Stimulated activated CD4-positive, alpha-beta T cell treated with anti-CD3 and anti-CD28 coated beads, Interleukin-4, amount 100 ng/mL, for 1 hour (primary cell): ENCODE results near the gene RPL36A.

Experiments used
- DNase-seq: peaks from one replicate; pipeline ENCODE4 v3.0.0-alpha.2; 2020

Gene RPL36A

DNA sequence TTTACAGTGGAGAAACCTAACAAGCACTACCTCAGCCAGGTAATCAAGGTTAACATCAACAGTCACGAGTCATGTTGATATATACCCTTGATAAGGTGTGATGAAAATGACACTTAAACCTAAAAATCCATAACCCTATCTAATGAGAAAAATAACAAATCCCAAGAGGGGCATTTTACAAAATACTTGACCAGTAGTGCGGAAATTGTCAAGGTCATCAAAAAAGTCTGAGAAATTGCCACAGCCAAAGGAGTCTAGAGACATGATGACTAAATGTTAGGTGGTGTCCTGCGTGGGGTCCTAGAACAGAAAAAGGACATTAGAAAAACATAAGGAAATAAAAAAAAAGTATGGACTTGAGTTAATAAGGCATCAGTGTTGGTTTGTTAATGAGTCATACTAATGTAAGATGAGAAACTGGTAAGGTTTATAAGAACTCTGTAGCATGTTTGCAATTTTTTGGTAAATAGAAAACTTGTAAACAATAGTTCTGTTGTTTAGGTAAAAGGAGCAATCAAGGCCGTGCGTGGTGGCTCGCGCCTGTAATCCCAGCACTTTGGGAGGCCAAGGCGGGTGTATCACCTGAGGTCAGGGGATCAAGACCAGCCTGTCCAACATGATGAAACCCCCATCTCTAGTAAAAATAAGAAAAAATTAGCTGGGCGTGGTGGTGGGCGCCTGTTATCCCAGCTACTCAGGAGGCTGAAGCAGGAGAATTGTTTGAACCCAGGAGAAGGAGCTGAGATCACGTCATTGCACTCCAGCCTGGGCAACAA lies 2.9 kb downstream of the RPL36A start:
- no peak for DNase-seq

- no peak for DNase-seq
Observed at GRCh38 chrX:101394372-101394771, 3.6 kb downstream of the RPL36A start.

DNA sequence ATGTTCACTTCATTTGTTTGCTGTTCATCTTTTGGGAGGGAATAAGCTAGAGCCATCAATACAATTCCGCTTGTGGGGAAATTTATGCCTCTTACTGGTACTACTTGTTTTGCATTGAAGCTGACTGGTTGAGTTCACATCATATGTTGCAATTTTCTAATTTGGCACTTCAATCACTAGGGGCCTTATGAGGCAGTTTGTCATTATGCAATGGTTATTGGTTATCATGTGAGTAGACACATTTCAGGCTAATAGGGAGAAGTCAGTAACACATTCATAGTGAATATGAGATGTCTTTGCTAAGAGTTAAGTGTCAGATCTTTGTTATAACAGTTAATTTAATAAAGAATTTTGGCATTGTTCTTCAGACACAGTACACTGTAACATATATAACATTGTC lies 5.0 kb downstream of the RPL36A start:
- no peak for DNase-seq

DNA sequence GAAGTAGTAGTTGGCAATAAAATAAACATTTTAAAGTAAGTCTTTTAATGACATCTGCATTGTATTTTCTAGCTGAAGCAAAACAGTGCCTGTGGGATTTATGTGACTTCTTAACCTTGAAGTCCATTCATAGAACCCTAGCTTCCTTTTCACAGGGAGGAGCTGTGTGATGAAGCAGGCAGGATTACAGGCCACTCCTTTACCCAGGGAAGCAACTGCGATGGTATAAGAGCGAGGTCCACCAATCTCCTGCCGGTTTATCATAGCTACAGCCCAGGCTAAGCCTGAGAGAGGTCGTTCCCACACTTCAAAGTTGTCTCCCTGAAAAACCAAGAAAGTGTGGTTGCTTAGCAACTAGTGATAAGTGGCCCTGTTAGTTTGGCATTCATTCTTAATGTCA lies 7.0 kb downstream of the RPL36A start:
- no peak for DNase-seq

DNA sequence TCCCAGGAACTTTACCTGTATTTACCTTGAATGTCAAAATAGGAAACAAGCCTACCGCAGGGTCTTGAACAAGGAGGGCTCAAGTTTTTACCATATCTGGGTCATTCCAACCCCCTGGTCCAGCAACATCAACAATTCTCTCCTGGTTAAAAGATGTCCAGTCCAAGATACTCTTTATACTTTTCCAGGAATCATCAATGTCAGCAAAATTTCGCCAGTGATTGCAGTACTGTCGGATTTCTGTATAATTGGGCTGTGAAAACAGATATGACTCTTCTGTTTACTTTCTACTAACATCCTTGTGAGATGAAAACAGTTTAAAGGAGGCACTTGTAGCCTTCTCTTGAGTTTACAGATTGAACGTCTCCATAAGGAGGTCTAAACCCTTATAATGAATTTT lies 7.9 kb downstream of the RPL36A start:
- no peak for DNase-seq

DNA sequence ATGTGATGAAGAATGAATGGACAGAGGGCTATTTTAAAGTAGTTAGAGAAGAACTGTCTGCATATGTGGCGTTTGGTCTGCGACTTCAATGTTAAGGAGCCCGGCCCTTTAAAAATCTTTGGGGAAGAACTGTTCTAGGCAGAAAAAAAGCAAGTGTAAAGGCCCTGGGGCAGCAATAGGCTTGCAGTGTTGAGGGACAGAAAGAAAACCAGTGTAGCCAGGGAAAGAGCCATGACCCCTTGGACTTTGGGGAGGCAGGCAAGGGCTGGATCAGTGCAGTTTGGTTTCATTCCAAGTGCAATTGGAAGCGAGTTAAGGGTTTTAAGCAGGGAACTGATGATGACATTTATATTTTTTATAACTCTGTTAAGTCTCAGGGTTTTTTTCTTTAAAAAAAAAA lies 9.0 kb downstream of the RPL36A start:
- DNase-seq: no peak

GRCh38 chrX:101407167-101407747 lies 16.4 kb downstream of the RPL36A start:
- no peak for DNase-seq

DNA sequence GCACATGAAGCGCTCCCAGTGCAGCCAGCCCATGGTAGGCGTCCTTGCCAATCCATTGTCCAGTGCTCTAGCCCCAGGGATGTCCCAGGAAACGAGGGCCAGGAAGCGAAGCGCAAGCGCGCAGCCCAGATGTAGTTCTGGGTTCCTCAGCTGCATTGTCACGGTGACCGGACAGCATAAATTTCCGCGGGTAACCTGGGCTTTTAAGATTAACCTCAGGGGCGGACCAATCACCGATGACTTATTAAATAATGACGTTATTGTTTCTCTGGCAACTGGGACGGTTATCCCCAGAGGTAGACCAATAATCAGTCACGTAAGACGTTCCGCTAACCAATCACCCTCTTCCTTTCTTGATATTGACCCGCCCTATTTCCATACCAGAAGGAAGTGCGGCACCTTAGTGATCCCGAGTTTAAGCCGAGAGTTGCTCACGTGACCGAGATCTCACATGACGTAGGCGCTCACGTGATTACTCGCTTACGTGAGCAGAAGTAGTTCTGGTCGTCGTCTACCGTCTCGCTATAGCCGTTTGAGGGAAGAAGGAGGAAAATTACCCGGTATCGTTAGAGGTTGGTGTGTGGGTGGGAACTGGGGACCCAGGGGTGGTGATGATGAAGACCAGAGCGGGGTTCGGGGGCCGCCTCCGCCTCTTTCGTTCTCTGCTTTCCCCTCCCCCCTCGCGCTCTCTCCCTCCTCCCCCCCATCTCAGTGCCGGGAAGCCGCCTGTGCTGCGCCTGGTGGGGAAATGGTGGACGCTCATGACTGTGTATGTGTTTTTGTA lies 17.1 kb downstream of the RPL36A start, which contains the start of the genes GLA and HNRNPH2:
TSS of gene GLA (minus strand) at position 178 of the 784 bp plus-strand sequence. CDS start at position 156, 22 bp downstream.
TSS of gene HNRNPH2 (plus strand) at position 475 of the 784 bp plus-strand sequence. CDS start 3,767 bp downstream, outside the sequence.
- DNase-seq: peak; percentile 80

DNA sequence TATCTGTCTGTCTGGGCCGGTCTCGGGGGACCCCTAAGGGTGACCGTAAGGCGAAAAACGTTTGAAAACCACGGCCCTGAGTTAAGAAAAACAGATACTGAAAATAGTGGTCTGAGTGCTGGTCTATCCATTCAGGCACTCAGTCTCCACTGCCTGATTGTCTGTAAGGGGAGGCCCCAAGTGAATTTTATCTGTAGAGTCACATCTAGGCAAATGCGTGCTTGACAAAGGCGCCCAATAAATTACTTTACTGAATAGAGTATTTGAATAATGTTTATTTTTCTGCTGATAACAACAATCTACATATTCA lies 17.7 kb downstream of the RPL36A start:
- DNase-seq: no peak

GRCh38 chrX:101409043-101409442 lies 18.2 kb downstream of the RPL36A start:
- no peak for DNase-seq

DNA sequence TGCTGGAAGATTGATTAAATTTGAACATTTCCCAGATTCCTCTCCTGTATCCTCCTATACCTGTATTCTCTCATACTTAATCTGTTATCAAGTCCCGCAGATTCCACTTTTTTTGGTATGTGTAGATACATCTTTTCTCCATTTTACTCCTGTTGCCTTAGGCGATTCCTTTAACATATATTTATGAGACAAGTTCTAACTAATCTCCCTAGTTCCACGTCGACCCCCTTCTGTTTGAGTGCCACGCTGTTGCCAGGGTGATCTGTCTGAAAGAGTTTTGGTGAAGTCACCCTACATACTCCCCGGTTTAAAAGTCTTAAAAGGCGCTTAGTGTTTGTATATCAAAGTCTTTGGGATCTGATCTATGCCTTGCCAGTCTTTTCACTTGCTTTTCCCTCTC lies 19.6 kb downstream of the RPL36A start:
- no peak for DNase-seq

- DNase-seq: no peak
Observed at GRCh38 chrX:101411984-101412383, 21.2 kb downstream of the RPL36A start.

DNA sequence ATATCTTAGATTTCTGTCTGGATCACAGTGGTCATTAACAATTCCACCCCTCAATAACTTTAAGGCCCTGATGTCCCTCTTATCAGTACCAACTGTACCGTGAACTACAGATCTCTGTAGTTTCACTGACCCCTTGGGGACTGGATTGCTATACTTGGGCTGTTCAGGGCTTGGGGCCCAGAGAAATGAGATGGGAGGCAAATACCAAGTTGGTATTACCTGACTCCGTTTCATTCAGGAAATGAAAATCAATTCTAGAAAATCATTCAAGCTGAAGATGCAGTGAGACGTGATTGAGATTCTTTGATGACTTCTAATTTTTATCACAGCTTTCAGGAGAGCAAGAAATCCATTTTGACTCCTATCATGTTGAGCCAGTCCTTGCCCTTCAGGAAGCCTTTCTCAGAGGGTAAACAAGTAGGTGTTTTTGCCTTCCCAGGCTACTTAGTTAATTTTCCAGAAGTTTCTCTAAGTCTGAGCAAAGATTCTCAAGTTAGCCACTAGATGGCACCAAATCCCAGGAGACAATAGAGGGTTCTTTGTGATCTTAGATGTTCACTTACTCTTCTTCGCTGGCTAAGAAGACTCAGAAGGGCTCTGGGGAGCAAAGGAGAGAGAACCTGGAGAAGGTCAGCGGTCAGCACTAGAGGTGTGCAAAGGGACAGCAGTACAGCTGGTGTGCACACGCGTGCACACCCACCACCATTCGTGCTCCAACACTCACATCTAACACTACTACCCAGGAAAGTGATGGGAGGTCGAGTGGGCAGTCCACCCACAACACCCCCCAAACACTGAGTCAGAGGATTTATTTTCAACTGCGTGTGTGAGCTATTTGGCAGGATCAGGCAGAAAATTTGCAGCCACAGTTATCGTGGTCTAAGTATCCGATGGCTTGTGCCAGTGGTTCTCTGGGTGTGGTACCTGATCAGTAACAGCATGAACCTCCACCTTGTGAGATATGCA lies 24.7 kb downstream of the RPL36A start:
- DNase-seq: no peak

GRCh38 chrX:101416691-101417090 lies 25.9 kb downstream of the RPL36A start:
- DNase-seq: no peak

- DNase-seq: no peak
Observed at GRCh38 chrX:101417190-101417589, 26.4 kb downstream of the RPL36A start.

DNA sequence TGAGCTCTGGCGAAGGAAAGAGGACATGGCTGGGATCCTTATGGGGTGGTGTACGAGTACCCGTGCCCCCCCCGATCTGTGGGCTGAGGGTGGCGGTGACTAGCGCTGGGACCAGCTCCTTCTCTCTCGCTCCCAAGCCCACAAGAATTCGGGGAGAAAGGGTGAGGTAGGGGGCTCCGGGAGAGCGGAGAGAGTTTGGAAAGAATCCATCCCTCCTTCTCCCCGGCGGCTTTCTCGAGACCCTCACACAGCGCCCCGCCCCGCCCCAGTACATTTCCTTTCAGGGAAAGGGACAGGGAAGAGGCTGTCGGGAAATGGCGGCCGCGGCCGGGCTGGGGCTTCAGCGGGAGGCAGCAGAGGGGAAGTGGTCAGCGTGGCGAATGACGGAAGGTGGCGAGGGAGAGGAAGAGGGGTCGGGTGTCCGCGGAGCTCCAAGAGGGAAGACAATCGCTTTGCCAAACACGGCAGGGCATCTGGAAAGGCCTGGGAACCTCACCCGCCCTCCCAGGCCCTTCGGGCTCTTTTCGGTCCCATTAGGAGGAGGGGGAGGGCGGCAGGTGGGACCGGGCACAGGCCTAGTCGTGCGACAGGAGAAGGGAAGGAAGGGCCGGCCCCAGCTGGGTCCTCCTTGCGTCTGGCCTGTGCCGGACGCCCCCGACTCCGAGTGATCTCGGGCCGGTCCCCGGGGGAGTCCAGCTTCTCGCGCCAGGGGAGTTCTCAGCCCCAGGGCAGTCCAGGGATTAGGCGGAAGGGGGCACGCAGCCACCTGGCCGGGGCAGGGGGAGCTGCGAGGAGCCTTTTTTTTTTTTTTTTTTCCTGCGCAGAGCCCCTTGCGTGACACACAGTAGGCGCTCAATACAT lies 27.4 kb downstream of the RPL36A start:
- DNase-seq: peak; percentile 31

- DNase-seq: no peak
Observed at GRCh38 chrX:101419489-101419888, 28.7 kb downstream of the RPL36A start.

- DNase-seq: no peak
Observed at GRCh38 chrX:101427954-101428353, 37.1 kb downstream of the RPL36A start.

DNA sequence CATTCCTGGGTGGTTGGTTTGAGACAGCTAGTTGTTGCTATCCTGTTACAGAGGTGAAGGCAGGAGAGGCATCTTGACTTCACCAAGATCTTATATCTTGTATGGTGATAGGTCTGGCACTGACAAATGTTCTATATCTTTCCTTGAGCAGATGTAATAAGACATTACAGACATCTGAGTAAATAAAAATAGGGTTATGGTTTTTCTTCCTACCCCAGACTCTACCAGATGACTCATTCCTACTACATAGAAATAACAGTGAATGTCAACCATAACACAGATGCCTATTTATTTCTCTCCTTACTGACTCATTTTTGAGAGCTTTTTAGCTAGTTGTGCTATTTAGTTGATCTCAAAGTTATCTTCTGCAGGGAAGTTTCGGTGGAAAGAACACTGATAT lies 39.1 kb downstream of the RPL36A start:
- DNase-seq: no peak

- DNase-seq: no peak
Observed at GRCh38 chrX:101430457-101431078, 39.8 kb downstream of the RPL36A start.

GRCh38 chrX:101442085-101442484 lies 51.3 kb downstream of the RPL36A start:
- DNase-seq: no peak
